Measurements from ENCODE around the gene LRP10. TPM values are rescaled to one million over a fixed set of nuclear protein-coding genes. Genes with fewer than 3 reads are reported as not detected.
A peak's percentile ranks its signal among the peaks of the same experiment; 100 is the strongest.
"Not testable (repeated sequence)": the region's sequence is repeated elsewhere in the genome, so short reads cannot be mapped to it uniquely, and the experiment has no call there.

Gene LRP10, protein sequence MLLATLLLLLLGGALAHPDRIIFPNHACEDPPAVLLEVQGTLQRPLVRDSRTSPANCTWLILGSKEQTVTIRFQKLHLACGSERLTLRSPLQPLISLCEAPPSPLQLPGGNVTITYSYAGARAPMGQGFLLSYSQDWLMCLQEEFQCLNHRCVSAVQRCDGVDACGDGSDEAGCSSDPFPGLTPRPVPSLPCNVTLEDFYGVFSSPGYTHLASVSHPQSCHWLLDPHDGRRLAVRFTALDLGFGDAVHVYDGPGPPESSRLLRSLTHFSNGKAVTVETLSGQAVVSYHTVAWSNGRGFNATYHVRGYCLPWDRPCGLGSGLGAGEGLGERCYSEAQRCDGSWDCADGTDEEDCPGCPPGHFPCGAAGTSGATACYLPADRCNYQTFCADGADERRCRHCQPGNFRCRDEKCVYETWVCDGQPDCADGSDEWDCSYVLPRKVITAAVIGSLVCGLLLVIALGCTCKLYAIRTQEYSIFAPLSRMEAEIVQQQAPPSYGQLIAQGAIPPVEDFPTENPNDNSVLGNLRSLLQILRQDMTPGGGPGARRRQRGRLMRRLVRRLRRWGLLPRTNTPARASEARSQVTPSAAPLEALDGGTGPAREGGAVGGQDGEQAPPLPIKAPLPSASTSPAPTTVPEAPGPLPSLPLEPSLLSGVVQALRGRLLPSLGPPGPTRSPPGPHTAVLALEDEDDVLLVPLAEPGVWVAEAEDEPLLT
- 54.2 and 61.1 TPM in 2 replicates for total RNA-seq (2014; rRNA removed; shearing (Covaris generic))

DNA sequence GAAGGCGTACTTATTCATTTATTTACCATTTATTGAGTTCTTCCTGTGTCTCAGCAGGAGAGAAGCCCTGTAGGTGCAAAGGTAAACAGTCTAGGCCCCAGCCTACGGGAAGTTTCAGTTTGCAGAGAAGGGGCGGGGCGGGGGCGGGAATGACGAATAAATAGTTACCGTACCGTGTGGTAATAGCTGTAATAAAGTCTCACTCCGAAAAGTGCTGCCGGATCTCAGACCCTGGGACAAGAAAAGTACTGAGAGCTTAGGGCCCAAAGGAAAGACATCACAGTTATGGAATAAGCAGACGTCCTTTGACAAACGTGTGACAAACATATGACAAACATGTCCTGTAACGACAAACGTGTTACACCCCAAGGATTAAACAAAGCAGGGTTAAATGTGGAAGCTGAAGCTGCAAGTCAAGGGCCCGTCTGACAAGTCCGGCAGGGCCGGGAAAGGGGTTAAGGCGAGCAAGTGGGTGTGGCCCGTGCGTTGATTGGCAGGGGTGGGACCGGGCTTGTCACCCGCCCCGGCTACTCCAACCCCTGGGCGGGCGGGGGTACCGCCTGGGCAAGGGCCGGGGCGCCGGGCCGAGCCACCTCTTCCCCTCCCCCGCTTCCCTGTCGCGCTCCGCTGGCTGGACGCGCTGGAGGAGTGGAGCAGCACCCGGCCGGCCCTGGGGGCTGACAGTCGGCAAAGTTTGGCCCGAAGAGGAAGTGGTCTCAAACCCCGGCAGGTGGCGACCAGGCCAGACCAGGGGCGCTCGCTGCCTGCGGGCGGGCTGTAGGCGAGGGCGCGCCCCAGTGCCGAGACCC, at the start of gene LRP10:
Gene LRP10, plus strand, starts transcription at position 517 of the 809 bp plus-strand sequence. CDS start 564 bp downstream, outside the sequence.
- peak; percentile 90 for DNase-seq (ENCODE audit: low spot score)

DNA sequence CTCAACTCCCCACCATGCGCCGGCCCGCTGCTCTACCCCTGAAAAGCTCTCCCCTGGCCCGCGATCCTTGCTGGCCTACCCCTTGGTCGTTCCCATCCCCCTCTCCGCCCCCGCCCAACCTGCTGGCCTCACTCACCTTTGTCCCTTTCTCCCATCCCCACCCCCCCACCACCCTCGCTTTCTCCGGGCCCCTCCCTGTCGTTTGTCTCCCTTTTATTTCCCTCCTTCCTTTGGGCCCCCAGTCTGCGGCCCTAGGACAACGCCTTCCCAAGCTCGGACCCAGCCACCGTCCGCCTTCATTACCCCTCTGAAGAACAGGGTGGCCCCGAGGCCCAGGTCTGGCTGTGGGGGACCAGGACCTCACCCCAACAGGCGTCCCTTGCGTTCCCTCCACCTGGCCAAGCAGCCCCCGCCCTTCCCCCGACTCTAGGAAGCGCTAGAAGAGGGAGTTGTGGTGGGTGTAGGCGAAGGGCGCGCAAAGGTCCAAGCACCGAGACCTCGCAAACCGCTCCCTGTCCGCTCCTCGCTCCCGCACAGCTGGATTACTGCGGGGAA, 49.4 kb upstream of the LRP10 start:
- DNase-seq (ENCODE audit: low spot score): no peak

DNA sequence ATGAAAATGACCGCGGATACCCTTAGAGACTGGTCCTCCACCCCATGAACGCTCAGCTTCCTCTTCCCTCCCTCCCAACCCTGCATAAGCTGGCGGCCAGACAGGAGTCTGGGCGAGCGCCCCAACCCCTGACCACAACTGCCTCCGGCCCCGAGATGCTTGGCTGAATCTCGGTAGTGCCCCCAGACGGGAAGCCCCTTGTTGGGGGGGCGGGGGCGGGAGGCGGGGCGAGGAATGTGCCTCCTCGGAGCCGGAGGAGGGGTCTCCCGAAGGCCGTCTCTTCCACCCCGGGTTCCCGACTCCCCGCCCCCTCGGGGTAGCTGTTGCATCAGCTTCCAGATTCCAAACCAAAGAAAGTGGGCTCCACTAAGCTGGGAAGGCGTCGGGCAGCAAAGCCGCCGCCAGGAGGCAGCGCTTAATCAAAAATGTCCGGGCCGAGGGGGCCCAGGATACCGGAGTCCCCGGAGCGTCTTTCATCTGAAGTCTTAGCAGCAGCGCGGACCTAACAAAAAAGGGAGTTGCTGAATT, 48.9 kb upstream of the LRP10 start:
- peak; percentile 70 for DNase-seq (ENCODE audit: low spot score)

DNA sequence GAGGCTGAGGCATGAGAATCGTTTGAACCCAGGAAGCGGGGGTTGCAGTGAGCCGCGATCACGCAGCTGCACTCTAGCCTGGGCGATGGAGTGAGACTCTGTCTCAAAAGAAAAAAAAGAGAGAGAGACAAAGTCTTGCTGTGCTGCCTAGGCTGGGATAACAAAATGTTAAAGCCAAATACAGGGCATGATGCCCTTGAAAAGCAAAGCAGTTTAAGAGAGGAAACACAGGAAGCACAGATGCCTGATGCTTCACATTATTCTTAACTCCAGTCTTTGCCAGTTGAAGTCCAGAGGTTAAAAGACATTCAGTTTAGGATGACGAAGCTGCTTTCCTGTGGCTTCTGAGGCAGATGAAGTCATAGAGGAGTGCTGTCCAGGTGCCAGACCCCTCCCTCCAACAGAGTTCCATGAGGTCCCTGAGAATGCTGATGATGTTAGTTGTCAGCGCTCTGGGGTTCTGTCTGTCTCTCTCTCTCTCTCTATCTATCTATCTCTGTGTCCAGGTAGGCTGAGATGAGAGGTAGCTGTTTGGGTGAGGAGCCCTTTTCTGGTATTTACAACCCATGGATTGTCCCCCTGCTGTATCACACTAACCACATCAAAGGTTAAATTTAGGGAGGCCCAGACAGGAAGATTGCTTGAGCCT, 46.7 kb upstream of the LRP10 start:
- DNase-seq (ENCODE audit: low spot score): no peak

DNA sequence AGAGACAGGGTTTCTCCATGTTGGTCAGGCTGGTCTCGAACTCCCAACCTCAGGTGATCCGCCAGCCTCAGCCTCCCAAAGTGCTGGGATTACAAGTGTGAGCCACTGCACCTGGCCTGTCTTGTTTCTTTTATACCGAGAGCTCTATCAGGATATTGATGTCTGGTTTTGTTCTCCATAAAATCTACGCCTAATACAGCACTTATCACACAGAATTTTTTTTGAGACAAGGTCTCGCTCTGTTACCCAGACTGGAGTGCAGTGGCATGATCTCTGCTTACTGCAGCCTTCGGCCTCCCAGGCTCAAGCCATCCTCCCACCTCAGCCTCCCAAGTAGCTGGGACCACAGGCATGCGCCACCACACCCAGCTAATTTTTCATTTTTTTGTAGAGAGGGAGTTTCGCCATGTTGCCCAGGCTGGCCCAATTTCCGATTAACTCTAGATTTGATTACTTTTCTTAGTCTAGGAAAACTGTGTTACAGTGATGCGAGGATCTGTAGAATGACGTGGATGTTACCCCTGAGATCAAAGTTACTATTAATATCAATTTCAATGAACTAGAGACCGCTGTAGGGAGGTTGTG, 42.4 kb upstream of the LRP10 start:
- DNase-seq (ENCODE audit: low spot score): not testable (repeated sequence)

DNA sequence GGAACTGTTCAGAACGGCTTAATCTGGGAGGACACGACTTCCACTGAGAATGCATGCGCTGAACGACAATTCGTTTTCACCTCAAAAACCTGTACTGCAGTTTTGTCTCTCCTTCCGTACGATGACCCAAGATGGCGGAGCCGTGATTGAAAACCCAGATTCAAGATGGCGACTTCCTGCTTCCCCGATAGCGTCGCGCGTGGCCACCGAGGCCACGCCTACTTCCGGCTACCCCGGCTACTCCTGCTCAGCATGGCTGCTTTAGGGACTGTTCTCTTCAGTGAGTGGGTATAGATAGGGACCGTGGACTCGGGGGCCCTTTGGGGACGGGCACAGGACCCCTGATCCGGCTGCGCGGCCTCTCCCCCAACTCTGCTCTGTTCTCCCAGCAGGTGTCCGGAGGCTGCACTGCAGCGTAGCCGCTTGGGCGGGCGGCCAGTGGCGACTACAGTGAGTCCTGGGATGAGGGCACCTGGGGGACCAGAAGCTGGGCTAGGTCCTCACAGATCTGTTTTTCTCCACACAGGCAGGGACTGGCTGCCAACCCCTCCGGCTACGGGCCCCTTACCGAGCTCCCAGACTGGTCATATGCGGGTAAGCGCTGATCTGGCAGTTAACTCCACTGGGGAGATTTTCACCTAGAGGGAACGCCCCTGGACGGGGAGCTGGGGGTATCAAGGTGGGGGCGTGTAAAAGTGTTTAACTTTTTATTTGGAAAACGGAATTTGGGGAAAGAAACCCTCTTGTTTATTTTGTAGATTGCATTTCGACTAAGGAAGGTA, 41.7 kb upstream of the LRP10 start, which contains the start of gene MRPL52:
Gene MRPL52, plus strand, starts transcription at position 227 of the 782 bp plus-strand sequence. Its CDS starts 26 bp downstream, at position 253.
- DNase-seq (ENCODE audit: low spot score): peak; percentile 82

DNA sequence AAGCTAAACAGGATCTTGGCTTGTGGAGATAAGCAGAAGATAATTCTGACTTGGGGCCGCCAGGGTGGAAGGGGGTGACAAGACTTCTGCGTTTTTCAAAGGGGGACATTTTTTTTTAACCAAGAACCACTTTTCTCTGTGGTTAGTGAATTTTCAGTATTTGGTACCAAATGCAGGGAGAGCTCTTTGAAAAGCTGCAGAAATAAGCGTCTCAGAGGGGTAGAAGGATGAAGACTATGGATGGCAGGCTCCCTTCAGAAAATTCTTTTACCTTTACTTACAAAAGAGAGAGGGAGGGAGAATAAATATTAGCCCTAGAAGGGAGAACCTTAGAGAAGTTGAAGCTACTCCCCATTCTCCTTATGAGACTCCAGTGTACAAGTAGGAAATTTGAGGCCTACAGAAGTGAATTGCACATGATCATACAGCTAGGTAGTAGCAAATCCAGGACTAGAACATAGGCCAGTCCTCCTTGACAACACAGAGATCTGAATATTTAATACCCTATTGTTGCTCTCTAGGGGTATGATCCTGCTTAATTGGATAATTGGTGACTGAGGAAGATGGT, 41.0 kb upstream of the LRP10 start:
- DNase-seq (ENCODE audit: low spot score): no peak

DNA sequence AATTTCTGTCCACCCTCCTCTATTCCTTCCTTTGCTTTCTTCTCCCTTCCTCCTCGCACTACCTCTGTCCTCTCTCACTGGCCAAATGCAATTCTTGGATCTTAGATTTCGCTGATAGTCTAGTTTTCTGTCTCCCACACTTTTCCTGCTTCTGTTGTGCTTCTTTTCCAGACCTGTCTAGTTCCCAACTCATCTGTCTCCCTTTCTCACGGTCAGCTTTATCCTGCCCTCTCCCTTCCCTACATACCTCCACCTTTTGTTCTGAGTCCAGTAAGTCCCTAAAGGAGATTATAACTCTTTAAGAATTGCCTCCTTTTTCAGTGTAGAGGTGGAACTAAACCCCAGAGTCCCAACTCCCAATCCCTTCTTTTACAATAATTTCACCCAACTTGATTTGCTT, 36.0 kb upstream of the LRP10 start:
- no peak for DNase-seq (ENCODE audit: low spot score)

DNA sequence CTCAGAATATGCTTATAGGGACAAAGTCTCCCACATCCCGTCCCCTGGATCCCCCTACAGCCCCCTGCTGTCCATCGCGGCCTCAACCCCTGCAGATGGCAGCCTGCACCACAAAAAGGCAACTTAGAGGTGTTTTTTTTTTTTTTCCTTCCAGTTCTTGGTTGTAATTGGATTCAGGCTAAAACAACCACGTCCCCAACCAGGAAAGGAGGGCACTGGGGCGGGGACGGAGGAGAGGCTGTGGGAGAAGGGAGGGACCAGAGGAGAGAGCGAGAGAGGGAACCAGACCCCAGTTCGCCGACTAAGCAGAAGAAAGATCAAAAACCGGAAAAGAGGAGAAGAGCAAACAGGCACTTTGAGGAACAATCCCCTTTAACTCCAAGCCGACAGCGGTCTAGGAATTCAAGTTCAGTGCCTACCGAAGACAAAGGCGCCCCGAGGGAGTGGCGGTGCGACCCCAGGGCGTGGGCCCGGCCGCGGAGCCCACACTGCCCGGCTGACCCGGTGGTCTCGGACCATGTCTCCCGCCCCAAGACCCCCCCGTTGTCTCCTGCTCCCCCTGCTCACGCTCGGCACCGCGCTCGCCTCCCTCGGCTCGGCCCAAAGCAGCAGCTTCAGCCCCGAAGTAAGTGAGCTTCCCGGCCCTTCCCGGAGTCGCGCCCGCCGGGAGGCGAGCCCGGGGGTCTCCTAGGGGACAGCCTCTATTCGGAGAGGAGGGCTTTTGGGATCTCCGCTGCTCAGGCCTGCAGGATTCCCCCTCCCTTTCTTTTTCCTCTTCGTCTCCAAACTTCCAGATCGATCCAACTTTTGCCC, 35.0 kb upstream of the LRP10 start, which contains the start of gene MMP14:
Gene MMP14, plus strand, starts transcription at position 285 of the 813 bp plus-strand sequence. Its CDS starts 233 bp downstream, at position 518.
- no peak for DNase-seq (ENCODE audit: low spot score)

DNA sequence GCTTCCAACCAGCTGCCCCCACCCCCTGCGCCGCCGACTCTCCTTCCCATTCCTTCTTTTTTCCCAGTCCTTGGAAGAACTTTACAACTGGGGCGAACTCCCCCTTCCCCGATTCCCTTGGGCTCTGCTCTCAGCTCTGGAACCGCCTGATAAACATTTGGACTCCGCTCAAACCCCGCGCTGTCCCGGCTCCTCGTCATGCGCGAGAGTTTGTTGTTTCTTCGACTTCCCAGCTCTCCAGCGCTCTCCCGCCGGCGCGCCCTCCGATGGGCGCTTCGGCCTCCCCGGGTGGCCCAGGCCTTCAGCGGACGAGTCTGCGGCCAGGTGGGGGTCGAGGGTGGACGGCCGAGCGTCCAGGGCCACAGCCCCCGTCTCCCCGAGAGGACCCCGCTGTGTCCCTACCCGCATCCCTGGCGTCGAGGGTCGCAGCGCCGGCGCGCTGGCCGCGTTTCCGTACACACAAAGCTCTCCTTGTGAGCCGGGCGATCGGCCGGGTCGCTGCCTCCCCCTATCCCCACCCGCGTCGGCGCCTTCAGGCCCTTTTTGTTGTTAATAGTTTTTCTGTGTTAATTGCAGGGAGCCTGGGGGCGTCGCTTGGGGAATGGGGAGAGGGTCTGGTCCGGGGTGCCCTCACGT, 34.3 kb upstream of the LRP10 start:
- DNase-seq (ENCODE audit: low spot score): no peak

DNA sequence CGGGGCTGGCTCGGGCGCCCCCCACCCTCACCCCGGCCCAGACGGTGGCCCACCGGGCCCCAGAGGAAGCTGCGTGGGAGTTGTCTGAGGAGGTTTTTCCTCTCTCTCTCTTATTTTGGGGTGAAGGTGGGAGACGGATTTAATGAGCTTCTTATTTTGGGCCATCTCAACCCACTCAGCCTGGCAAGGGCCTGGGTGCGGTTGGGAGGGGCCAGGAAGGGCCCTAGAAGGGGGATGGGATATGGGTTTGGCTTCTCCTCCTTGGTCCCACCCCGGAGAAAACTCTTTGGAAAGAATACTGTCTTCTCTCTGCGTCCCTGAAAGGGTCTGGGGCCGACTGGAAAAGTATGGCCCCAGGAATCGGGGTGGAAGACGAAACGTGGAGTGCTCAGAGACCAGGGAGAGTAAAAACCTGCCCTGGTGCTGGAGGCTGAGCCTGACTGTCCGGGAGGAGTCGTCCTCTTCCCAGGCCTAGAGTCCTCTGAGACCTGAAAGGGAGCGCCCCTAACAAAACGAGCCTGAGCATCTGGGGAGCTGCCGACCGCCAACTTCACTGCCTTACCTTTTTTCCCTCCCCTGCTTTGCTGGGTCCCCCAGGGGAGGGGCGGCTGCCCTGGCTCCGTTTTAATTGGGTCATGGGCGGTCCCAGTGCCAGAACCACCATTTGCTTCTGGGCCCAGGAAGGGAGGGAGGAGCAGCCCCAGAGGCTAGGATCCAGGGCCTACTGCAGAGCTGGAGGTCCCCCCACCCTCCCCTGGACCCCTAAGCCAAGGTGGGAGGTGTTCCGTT, 33.6 kb upstream of the LRP10 start:
- DNase-seq (ENCODE audit: low spot score): no peak

DNA sequence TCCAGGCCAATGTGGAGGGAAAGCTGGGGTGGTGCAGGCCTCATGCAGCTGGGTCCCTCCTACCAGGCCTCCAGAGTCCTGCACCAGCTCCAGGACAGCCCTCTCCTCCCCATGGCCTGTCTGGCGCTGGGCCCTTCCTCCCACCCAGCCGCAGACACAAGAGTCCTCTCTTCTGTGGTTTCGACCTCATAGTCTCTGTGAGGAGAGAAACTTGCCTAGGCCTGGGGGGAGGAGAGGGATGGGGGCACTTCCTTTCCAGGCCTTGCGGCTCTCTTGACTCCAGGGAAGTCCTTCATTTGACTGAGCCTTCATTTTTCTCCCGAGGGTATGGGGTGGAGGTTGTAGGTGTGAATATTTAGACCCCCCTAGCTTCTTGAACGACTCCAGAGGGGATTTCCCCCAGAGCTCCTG, 32.9 kb upstream of the LRP10 start:
- DNase-seq (ENCODE audit: low spot score): no peak

DNA sequence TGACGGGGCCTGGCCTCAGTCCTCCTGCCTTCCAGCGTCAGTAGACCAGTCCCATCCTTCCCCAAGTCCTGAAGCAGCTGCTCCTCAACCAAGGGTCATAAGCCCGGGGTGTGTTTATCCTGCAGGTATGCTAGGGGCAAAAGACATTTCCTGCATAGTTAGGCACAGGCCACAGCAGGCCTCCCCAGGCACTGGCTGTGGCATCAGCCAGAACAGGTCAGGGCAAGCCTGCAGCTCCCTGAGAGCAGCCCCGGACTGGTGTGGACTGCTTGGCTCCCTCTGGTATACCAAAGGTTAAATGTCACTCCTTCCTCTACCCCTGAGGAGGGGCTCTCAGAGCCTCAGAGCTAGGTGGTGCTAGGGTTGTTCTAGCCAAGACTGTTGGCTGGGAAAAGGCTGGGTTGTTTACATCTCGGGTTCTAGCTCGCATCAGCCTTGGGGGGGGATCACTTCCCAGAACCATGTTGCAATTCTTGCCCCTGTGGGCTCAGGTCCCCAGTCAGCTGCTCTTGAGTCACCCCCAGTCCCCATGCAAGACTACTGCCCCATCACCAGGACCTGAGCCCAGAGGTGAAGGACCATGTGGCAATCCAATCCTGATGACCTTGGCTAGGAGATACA, 32.3 kb upstream of the LRP10 start:
- no peak for DNase-seq (ENCODE audit: low spot score)

DNA sequence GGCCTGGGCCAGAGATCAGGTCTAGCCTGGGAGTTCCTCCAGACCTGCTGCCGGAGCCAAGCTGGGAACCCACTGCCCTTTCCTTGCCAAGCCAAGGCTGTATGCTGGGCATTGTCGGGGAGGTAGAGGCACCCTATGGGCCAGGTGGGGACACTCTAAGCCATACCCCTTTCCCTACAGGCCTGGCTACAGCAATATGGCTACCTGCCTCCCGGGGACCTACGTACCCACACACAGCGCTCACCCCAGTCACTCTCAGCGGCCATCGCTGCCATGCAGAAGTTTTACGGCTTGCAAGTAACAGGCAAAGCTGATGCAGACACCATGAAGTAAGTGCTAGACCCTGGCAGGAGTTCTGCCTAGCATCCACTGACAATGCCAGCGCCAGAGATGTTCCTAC, 30.2 kb upstream of the LRP10 start:
- no peak for DNase-seq (ENCODE audit: low spot score)

DNA sequence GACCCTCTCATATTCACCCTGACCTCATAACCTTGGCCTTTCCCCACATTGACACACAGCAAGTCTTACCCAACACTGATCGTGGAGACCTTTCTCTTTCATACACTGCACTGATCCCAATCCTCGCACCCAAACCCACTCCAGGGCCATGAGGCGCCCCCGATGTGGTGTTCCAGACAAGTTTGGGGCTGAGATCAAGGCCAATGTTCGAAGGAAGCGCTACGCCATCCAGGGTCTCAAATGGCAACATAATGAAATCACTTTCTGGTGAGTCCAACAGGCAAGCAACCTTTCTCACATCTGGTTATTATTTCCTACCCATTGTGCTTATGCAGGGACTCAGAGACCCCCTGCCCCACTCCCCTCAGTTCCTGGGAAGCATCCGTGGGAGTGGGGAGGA, 29.8 kb upstream of the LRP10 start:
- DNase-seq (ENCODE audit: low spot score): no peak

All from HT-29 (cell line).